NCI-H524 (cell line): Measurements from ENCODE around the gene SHISA8.
"Not testable (repeated sequence)": the region's sequence is repeated elsewhere in the genome, so short reads cannot be mapped to it uniquely, and the experiment has no call there.

Source experiments
- DNase-seq, 2 experiments: peaks; one replicate each; lab custom pipeline; 2025; lab: John Stamatoyannopoulos, UW

The SHISA8 gene

DNA sequence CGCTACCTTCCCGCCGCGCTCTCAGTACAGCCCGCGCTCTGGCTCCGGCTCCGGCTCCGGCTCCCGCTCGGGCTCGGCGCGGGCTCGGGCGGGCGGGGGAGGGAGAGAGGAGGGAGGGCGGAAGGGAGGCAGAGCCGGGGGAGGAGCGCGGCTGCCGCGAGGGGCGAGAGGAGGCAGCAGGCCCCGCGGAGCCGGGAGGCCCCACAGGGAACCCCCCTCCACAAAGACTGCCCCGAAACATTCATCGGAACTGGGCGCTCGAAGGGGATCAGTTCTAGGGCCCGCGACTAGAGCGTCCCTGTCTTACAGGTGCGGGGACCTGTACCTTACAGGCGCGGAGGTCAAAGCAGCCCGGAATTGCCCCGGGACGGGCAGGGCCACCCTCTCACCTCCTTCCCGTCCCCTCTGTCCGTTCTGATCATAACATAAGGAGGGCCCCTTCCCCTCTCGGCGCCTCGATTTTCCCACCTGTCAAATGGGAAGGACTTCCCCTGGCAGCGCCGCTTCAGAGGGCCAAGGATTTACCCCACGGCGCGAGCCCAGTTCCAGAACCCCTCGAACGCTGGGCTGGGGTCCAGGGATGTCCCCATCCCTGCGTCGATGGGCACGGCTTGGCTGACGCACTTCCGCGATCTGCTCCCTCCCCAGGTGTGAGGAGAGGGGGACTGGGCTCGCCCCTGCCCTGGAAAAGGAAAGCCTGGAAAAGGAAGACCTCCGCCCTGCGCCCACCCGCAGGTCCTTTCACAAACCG is at the start of gene SHISA8:
TSS of gene SHISA8 (minus strand) at position 40 of the 751 bp plus-strand sequence. CDS start 407 bp downstream, outside the sequence.
- peak in 1 of 2 experiments; percentile 38 for DNase-seq

DNA sequence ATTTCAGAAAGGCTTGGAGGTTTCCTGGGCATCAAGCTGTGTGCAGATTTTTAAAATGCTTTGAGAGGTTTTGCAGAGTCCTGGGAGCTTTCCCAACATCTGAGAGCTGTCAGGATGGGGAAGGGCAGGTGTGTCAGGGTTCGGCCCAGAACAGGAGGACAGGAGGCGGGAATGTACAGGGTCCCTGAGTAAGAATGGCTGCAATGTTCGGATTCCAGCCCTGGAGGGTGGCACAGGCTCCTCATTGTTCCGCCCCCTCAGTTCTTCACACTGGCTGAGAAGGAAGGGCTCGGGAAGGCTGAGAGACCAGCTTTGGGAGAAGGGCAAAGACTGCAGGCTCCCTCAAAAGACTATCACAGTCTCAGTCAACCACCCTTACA is 49.2 kb upstream of the SHISA8 start:
- DNase-seq: no peak

DNA sequence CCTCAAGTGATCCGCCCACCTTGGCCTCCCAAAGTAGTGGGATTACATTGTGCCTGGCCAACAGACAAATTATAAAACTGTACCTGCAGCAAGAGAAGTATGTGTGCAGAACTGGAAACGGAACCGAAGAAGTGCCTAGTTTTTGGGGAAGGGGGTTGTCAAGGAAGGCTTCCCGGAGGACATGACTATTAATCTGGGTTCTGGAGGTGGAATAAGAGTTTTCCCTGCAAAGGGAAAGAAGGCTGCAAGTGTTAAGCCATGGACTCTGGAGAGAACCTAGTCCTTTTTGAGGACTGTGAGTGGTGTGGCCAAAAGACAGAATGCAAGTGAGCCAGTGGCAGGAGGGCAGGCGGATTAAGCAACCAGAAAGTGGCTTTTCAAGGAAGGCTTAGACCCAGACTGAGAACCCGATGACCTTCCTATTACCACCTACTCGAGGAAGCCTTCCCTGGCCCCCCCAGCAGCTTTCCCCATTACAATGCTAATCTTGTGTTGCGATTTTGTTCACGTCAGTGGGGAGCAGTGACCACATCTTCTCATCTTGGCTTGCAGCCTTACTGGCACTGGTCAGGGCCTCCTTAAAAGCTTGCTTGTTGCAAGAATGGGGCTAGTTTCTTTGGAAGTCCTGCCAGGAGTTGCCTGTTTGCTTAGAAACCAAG is 48.7 kb upstream of the SHISA8 start:
- no peak for DNase-seq

DNA sequence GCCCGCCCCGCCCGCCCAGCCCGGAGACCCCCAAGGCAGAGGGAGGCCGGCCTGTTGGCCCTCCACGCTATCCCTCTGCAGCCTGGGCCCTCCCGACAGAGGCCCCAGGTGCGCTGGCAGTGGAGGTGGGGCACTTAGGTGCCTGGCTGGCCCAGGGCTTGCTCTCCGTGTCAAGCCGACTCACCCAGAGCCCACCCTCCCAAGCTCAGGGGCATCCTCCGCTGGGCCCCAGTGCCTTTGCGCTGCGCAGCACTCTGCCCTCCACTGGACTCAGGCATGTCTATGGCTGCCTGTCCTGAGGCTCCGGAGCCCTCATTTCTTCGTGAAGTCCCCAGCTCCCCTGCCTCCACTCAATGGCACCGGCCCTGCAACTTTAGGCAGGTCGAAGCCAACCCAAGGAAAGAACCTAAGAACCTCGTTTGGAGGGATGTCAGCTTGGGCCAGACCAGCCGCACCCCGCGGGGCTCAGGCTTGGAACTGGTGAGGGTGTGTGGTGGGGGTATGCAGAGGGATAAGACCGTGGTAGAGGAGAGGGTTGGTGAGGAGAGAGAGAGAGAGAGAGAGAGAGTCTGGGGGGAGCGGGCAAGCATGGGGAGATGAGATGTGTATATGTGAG is 43.2 kb upstream of the SHISA8 start:
- DNase-seq: no peak

DNA sequence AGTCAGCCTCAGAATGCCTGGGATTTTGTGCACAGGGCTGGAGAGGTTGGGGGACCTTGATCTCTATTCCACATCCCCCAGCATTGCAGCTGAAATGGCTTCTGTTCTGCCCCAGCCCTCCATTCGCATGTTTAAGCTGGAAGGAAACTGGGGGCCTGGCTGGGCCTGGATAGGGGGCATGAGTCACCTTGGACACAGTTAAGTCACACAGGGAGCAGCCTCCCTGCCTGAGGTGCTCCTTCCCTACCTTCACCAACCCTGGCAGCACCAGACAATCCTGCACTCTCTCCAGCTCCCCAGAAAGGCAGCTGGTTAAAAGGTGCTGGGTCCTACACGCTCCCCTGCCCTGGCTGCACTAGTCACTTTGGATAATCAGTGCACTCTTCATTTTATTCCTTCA is 37.8 kb upstream of the SHISA8 start:
- DNase-seq: no peak

DNA sequence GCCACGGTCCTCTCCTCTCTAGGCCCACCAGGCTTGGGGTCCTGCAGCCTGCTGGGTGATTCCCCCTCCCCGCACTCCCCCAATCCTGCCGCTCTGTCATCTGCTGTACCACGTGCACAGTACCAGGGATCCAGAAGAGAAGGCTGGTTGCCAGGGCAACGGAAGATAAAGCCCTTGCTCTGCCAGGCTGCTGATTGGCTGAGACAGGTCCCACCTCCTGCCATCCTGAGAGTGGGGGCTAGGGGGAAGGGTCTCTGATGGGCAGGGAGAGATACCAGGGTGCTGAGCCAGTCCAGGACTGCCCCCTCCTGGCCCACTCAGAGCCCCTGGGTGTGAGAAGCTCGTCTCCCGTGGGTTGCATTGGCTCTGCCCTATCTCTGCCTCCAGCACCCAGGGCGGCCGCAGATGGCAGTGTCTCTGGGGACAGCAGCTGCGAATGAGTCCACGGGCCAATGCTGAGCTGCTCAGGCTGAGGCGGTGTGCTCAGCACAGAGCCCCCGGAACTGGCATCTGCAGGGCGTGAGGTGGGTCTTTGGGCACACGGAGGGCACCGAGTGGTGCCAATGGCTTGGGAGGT is 37.1 kb upstream of the SHISA8 start, which contains the start of gene SMIM45:
TSS of gene SMIM45 (plus strand) at position 253 of the 577 bp plus-strand sequence.
- peak; percentile 97 for DNase-seq

DNA sequence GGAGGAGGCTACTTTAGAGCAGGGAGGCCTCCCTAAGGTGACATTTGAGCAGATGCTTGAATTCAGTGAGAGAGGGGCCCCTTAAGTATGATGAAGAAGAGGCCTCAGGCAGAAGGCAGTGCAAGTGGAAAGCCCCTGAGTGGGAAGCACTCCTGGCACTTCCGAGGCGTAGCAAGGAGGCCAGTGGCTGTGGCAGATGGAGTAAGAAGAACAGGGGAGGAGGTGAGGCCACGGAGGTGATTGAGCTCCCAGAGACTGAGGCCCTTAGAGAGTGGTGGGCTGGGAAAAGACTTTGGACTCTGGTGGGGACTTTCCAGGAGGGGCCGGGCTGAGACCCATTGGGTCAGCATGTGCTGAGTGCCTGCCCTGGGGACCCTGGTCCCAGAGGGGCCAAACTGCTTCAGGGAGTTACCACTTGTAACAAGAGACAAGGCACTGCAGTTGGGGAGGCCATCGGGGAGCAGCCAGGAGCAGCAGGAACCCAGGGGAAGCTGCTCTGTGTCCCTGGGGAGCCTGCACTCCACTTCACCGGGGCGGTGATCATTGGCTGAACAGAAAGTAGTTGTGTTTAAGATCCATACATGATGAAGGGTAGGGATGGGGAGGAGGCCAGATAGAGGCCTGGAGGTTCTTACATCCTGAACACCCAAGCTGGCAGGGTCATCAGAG is 34.6 kb upstream of the SHISA8 start:
- DNase-seq: peak; percentile 75 to 94

DNA sequence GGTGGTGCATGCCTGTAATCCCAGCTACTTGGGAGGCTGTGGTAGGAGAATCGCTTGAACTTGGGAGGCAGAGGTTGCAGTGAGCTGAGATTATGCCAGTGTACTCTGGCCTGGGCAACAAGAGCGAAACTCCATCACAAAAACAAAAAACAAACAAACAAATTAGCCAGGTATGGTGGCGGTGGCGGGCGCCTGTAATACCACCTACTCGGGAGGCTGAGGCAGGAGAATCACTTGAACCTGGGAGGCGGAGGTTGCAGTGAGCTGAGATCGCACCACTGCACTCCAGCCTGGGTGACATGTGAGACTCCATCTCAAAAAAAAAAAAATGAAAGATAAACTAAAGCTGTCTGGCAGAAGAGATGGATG is 34.0 kb upstream of the SHISA8 start:
- not testable (repeated sequence) for DNase-seq

DNA sequence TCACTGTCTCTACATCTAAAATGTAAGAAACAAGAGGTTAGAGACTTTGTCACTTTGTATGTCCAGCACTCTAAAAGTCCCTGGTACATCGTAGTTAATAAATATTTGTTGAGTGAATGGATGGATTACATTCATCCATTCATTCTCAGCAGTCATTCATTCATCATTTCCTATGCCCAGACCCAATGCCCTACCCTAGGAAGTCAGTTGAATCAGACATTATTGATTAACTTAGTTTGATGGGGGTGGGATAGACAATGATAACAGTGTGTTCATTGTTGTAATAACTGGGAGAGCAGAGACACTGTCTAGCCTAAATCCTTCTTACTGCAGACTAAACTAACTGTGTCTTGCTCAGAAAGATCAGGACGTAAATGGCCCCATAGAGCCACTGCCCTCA is 33.3 kb upstream of the SHISA8 start:
- no peak for DNase-seq

DNA sequence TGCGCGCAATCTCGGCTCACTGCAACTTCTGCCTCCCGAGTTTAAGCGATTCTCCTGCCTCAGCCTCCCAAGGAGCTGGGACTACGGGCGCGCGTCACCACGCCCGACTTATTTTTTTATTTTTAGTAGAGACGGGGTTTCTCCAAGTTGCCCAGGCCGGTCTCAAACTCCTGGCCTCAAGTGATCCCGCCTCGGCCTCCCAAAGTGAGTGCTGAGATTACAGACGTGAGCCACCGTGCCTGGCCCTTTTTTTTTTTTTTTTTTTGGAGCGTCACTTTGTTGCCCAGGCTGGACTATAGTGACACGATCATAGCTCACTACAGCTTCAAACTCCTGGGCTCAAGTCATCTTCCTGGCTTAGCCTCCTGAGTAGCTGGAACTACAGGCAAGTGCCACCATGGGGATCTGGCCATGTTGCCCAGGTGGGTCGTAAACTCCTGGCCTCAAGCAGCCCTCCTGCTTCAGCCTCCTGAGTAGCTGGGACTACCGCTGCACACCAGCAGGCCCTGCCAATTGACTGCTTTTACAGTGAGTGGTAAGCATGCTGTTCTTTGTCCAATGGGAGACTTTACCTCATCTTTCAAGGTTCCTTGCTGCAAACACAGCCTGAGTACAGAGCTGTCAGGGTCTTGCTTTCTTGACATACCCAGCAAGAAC is 32.7 kb upstream of the SHISA8 start:
- peak in 1 of 2 experiments; percentile 33 for DNase-seq

DNA sequence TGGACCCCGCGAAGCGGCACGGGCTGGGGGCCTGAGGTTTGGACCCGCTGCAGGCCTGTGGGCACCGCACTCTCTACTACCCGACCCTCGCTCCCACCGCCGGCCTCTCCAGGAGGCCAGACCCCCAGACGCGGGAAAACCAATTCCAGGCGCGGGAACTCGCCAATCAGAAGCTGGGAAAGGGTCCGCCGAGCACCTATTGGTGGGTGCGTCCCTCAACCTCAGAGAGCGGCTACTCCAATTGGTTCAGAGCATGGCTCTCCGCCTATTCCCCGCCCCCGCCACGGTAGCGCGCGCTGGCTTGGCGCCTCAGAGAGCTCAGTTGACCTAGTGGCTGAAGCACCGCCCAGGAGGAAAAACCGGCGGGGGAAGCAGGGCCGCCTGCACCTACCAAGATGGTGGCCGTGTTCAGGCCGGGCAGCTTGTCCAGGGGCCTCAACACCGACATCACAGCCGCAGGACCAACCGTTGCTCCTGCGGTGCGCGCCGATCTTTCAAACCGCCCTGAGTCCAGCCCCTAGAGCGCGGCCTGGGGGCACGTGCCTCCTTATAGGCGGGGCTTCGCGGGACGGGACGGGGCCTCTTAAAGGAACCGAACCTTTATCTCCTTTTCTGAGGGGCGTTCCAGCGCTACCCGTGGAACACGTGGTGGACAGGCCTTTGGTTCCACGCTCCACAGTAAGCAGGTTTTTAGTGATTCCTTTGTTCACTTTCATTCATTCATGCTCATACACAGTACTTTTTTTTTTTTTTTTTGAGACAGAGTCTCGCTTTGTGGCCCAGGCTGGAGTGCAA is 32.0 kb upstream of the SHISA8 start, which contains the start of gene CENPM:
TSS of gene CENPM (minus strand) at position 524 of the 795 bp plus-strand sequence. CDS start at position 448, 76 bp downstream.
- DNase-seq: peak; percentile 97 to 98

DNA sequence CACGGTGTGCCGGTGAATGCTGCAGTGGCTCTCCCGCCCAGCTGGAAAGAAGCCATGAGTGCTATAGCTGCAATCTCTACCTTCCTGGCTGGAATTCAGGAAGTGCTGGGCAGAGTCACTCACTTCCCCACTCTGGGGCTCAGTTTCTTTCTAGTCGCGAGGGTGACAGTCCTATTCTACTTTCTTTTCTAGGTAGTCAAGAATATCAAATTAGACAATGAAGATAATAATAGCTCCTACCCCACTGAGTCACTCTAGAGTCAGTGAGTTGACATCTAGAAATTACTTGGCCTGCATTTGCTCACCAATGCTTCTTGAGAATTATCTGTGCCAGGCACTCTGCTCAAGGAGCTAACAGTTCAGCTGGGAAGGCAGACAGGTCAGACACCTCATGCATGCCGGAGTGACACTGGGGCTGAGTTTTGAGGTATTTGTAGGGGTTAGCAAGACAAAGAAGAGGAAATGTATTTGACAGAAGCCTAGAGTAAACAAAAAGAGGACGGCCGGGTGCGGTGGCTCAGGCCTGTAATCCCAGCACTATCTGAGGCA is 28.9 kb upstream of the SHISA8 start:
- DNase-seq: no peak

DNA sequence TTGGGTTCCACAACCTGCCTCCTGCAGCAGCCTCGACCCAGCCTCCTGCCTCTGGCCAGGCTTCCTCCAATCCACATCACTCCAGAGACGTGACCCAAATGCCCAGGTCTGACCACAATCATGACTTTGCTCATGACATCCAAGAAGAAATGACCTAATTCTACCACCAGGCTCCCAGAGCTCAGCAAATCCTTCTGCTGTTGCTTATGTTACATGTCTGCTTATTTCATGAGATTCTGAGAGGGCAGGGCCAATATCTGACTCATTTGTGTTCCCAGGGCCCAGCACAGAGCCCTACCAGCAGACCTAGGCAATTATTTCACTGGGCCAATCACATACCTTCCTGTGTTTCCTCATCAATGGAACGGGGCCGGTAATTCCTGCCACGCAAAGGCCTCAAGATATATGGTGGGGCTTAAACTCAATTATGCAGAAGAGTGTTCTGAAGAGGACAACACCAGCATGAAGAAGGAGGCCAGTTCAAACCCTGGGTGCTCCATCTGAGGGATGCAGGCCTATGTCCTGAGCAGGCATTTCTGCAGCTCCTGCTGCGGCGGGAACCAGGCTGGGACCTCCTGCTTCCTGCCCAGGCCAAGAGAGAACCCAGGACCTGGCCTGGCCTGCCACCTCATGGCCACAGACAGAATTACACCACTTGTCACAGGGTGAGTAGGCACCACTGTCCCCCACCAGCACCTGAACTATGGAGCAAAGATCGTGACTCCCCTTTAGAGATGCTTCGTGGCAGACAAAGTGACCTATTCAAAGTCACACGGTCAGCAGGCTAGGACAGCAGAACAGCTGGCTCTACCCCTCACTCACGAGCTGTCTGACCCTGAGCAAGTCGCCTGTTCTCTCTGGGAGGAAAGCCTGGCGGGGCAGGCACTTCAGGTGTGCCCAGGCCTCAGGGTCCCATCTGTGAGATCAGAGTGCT is 26.2 kb upstream of the SHISA8 start:
- DNase-seq: peak; percentile 61 to 71

DNA sequence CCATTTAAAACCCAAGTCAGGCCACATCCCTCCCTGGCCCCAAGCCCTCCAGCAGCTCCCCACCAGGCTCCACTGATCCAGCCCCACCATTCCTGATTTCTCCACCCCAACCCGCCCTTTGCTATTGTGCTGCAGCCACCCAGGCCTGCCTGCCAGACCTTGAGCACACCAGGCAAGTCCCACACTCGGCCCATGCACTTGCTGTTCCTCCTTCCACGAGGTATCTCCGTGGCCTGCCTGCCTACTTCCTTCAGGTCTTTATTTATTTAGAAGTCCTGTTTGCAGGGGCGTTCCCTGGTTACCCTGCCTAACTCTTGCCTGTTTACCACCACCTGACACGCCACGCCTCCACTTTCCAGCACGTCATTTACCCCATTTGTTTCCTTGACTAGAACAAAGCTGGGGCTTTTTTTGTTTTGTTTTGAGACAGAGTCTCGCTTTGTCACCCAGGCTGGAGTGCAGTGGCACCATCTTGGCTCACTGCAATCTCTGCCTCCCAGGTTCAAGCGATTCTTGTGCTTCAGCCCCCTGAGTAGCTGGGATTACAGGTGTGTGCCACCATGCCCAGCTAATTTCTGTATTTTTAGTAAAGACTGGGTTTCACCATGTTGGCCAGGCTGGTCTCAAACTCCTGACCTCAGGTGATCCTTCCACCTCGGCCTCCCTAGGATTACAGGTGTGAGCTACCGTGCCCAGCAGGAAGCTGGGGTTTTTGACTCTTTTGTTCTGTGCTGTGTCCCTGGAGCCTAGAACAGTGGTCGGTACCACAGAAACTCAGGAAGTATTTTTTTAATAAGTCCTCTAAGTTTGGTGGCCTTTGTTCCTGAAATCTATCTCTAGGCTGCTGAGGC is 25.3 kb upstream of the SHISA8 start:
- DNase-seq: no peak

DNA sequence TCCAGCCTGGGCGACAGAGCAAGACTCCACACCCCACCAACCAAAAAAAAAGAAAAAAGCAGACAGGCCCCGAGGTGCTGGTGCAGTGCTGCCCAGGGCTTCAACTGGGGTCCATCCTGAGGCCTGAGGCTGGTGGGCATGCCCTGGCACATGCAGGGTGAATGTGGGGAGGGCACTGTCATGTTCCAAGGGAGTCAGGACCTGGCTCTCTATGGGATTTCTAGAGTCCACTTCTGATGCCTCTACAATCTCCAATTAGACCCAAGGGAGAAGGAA is 22.0 kb upstream of the SHISA8 start:
- DNase-seq: no peak

DNA sequence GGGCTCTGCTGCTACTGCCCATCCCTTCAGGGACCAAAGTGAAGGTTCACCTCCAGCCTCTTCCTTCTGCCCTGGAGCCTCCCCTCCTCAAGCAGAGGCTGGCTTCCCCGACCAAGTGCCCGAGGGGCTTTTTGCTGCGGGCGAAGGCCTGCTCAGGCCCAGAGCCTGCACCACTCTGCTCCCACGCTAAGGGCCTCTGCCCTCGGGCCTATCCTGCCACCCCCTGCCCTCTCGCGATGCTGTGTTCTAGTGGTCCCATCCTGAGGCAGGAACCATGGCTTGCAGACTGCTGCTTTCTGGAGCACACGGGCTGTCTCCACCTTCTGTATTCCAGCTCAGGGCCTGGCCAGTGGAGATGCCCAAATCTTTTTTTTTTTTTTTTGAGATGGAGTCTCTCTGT is 20.6 kb upstream of the SHISA8 start:
- DNase-seq: no peak

DNA sequence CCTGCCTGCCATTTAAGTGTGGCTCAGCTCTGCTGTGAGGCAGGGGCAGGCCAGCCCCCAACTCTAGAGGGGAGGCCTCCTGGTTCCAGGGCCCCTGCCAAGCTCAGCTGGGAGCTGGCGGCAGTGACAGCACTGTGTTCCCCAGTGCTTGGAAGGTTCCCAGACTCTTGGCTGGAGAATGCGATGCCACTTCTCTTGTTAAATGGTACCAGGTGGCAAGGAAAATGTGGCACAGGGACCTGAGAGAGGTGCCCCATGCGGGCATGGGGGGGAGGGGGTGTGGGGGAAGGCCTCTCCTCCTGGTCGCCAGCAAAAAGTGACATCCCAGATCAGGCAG is 20.1 kb upstream of the SHISA8 start:
- DNase-seq: no peak

DNA sequence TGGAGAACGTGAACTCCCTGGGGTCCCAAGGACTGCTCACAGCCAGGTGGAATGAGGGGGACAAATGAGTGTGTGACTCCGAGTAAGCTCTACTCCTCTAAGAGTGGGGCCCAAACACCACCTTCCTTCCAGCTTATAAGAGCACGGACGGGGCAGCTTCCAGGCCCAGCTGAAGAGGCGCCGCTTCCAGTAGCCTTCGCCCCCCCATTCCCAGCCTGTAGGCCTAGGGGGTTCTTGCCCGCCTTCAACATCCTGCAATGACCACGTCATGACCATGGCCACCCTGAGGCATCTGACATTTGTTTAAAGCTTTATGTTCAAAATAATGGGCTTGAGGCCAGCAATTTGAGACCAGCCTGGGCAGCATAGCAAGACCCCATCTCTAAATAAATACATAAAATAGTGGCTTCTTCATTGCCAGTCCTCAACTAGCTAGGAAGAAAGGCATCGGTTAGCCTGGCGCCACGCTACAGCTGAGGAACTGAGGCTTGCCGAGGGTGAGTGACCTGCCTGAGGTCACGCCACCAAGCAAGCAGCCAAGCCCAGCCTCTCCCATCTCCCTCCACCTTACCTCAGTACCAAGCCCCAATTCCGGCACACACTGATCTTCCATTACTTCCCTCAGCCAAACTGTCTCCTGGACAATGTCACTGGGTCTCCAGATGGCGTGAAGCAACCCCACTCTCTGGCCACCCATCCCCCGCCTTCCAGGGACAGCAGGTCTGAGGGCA is 19.6 kb upstream of the SHISA8 start:
- no peak for DNase-seq
